Testis (tissue), 2 donors: Measurements from ENCODE around the gene OLFML2B.

Experiments
- POLR2A ChIP-seq: fragments of 450-650 bp; IDR thresholded peaks from one replicate; pipeline ENCODE4 v1.6.1; 2017; ENCODE audit warnings: antibody characterized with exemption, mild to moderate bottlenecking, moderate library complexity
- TF ChIP-seq, protein P1 (sequence below), 3 experiments: fragments of 450-650 bp in 2 of 3; fragments of 200-600 bp in 1 of 3; sonication (generic) in 1 of 3; IDR thresholded peaks; one replicate each; pipeline ENCODE4 v1.5.1; 2016 to 2019; ENCODE audit warnings: antibody characterized with exemption in 3 of 3, mild to moderate bottlenecking in 2 of 3, moderate library complexity in 1 of 3

DNA sequence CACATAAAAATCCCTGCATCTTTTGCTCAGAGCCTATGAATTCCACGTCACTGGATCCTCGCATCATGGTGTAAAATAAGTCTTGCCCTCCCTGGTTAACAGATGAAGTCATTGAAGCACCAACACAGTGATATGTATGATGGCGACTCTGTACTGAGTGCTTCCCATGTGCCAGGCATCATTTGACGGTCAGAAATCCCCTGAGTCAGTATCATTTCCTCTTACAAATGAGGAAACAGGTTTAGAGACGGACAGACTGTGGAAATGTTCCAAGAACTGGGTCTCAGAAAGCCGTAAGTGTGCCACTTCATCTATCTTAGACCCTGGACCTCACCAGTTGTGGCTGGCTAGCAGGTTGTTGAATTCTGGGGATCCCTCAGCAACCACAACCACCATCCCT, 5.1 kb upstream of the OLFML2B start:
- TF ChIP-seq, protein P1, sequence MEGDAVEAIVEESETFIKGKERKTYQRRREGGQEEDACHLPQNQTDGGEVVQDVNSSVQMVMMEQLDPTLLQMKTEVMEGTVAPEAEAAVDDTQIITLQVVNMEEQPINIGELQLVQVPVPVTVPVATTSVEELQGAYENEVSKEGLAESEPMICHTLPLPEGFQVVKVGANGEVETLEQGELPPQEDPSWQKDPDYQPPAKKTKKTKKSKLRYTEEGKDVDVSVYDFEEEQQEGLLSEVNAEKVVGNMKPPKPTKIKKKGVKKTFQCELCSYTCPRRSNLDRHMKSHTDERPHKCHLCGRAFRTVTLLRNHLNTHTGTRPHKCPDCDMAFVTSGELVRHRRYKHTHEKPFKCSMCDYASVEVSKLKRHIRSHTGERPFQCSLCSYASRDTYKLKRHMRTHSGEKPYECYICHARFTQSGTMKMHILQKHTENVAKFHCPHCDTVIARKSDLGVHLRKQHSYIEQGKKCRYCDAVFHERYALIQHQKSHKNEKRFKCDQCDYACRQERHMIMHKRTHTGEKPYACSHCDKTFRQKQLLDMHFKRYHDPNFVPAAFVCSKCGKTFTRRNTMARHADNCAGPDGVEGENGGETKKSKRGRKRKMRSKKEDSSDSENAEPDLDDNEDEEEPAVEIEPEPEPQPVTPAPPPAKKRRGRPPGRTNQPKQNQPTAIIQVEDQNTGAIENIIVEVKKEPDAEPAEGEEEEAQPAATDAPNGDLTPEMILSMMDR (IDR thresholded peaks at IDR 0.05), result no peak
- no peak for TF ChIP-seq POLR2A
